ENCODE results near the gene FAM169A.
"Not testable (repeated sequence)": the region's sequence is repeated elsewhere in the genome, so short reads cannot be mapped to it uniquely, and the experiment has no call there.

Gene FAM169A

GRCh38 chr5:74801941-74802340 lies 64.2 kb downstream of the FAM169A start:
- DNase-seq (ENCODE audit: low read depth in 2 of 2, low spot score in 1 of 2): no peak

GRCh38 chr5:74801197-74801596 lies 65.0 kb downstream of the FAM169A start:
- no peak for DNase-seq (ENCODE audit: low read depth in 2 of 2, low spot score in 1 of 2)

- DNase-seq (ENCODE audit: low read depth in 2 of 2, low spot score in 1 of 2): no peak
Measured at GRCh38 chr5:74798977-74799911, 66.9 kb downstream of the FAM169A start.

- DNase-seq (ENCODE audit: low read depth in 2 of 2, low spot score in 1 of 2): not testable (repeated sequence)
Measured at GRCh38 chr5:74791669-74792068, 74.5 kb downstream of the FAM169A start.

GRCh38 chr5:74787424-74787823 lies 78.8 kb downstream of the FAM169A start:
- no peak for DNase-seq (ENCODE audit: low read depth in 2 of 2, low spot score in 1 of 2)

- no peak for DNase-seq (ENCODE audit: low read depth in 2 of 2, low spot score in 1 of 2)
Measured at GRCh38 chr5:74786851-74787250, 79.3 kb downstream of the FAM169A start.

GRCh38 chr5:74778609-74779008 lies 87.6 kb downstream of the FAM169A start:
- no peak for DNase-seq (ENCODE audit: low read depth in 2 of 2, low spot score in 1 of 2)

- no peak for DNase-seq (ENCODE audit: low read depth in 2 of 2, low spot score in 1 of 2)
Measured at GRCh38 chr5:74772359-74772758, 93.8 kb downstream of the FAM169A start.

- no peak for DNase-seq (ENCODE audit: low read depth in 2 of 2, low spot score in 1 of 2)
Measured at GRCh38 chr5:74767579-74767913, 98.6 kb downstream of the FAM169A start.

- peak; percentile 85 to 86 for DNase-seq (ENCODE audit: low read depth in 2 of 2, low spot score in 1 of 2)
Measured at GRCh38 chr5:74766849-74767578, 99.2 kb downstream of the FAM169A start, which contains the start of the genes GFM2 and NSA2. Gene GFM2 (minus strand): TSS chr5:74767117. CDS start chr5:74763742, 3,375 bp downstream. Gene NSA2 (plus strand): TSS chr5:74767249. CDS start chr5:74767361, 112 bp downstream.

GRCh38 chr5:74766418-74766848 lies 99.8 kb downstream of the FAM169A start:
- DNase-seq (ENCODE audit: low read depth in 2 of 2, low spot score in 1 of 2): no peak

GRCh38 chr5:74765929-74766328 lies 100.3 kb downstream of the FAM169A start:
- no peak for DNase-seq (ENCODE audit: low read depth in 2 of 2, low spot score in 1 of 2)

GRCh38 chr5:74765201-74765600 lies 101.0 kb downstream of the FAM169A start:
- DNase-seq (ENCODE audit: low read depth in 2 of 2, low spot score in 1 of 2): no peak

- DNase-seq (ENCODE audit: low read depth in 2 of 2, low spot score in 1 of 2): no peak
Measured at GRCh38 chr5:74763504-74763903, 102.7 kb downstream of the FAM169A start.

- no peak for DNase-seq (ENCODE audit: low read depth in 2 of 2, low spot score in 1 of 2)
Measured at GRCh38 chr5:74762599-74762998, 103.6 kb downstream of the FAM169A start.

- no peak for DNase-seq (ENCODE audit: low read depth in 2 of 2, low spot score in 1 of 2)
Measured at GRCh38 chr5:74761241-74761640, 104.9 kb downstream of the FAM169A start.

GRCh38 chr5:74748742-74749141 lies 117.4 kb downstream of the FAM169A start:
- not testable (repeated sequence) for DNase-seq (ENCODE audit: low read depth in 2 of 2, low spot score in 1 of 2)

GRCh38 chr5:74738406-74738805 lies 127.8 kb downstream of the FAM169A start:
- DNase-seq (ENCODE audit: low read depth in 2 of 2, low spot score in 1 of 2): no peak

GRCh38 chr5:74736759-74737158 lies 129.4 kb downstream of the FAM169A start:
- no peak for DNase-seq (ENCODE audit: low read depth in 2 of 2, low spot score in 1 of 2)
